Stimulated activated CD4-positive, alpha-beta T cell treated with anti-CD3 and anti-CD28 coated beads, Interleukin-15, amount 100 ng/mL, for 24 hours (primary cell): ENCODE data around the gene RGS19.

Source experiments
- DNase-seq: peaks from one replicate; pipeline ENCODE4 v3.0.0-alpha.2; 2020

The RGS19 gene

GRCh38 chr20:64076061-64076997 lies 3.0 kb downstream of the RGS19 start:
- no peak for DNase-seq

GRCh38 chr20:64075556-64075955 lies 3.8 kb downstream of the RGS19 start:
- no peak for DNase-seq

- no peak for DNase-seq
These were observed 4.4 kb downstream of the RGS19 start for GRCh38 chr20:64074963-64075362.

GRCh38 chr20:64074184-64074789 lies 5.0 kb downstream of the RGS19 start:
- DNase-seq, result no peak

- DNase-seq, result no peak
These were observed 5.7 kb downstream of the RGS19 start for GRCh38 chr20:64073476-64074183.

GRCh38 chr20:64072498-64073063 lies 6.7 kb downstream of the RGS19 start:
- DNase-seq, result no peak

- no peak for DNase-seq
These were observed 7.7 kb downstream of the RGS19 start for GRCh38 chr20:64071341-64072332.

GRCh38 chr20:64070244-64070993 lies 8.9 kb downstream of the RGS19 start:
- no peak for DNase-seq

- DNase-seq, result no peak
These were observed 9.6 kb downstream of the RGS19 start for GRCh38 chr20:64069614-64070243.

- no peak for DNase-seq
These were observed 10.1 kb downstream of the RGS19 start for GRCh38 chr20:64069209-64069613.

GRCh38 chr20:64068386-64069208 lies 10.7 kb downstream of the RGS19 start:
- no peak for DNase-seq

GRCh38 chr20:64067733-64068307 lies 11.5 kb downstream of the RGS19 start:
- DNase-seq, result no peak

- DNase-seq, result no peak
These were observed 12.2 kb downstream of the RGS19 start for GRCh38 chr20:64067005-64067632.

GRCh38 chr20:64065974-64066343 lies 13.4 kb downstream of the RGS19 start:
- DNase-seq, result peak; percentile 74

GRCh38 chr20:64065062-64065973 lies 14.0 kb downstream of the RGS19 start:
- no peak for DNase-seq

GRCh38 chr20:64064145-64064698 lies 15.1 kb downstream of the RGS19 start:
- no peak for DNase-seq

- peak; percentile 68 for DNase-seq
These were observed 15.8 kb downstream of the RGS19 start for GRCh38 chr20:64063389-64064144.
